Measurements from ENCODE around the gene UCN3.
"Not testable (repeated sequence)": the region's sequence is repeated elsewhere in the genome, so short reads cannot be mapped to it uniquely, and the experiment has no call there.

Gene UCN3

DNA sequence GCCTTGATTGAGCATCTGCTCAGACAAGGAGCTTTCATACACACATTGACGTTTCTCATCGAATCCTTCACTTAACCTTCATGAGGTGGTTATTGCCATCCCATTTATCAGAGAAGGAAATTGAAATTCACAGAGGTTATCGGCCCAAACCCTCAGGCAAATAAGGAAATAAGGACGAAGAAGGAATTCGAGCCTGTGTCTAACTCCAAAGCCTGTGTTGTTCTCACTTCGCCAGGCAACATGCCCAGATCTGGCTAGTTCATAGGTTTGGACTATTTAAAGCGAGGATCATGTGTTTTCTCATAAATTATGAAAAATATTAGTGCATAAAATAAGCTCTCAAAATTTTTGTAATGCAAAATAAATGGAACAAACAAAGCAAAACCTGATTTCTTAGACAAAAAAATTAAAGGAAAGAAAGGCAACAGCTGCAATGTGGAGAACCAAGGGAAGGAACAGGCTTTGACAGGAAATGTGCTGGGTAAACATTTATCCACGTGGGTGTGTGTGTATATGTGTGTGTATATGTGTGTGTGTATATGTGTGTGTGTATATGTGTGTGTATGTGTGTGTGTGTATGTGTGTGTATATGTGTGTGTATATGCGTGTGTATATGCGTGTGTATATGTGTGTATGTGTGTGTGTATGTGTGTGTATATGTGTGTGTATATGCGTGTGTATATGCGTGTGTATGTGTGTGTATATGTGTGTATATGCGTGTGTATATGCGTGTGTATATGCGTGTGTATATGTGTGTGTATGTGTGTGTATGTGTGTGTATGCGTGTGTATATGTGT lies 4.8 kb downstream of the UCN3 start:
- DNase-seq (ENCODE audit: low read depth) = no peak

DNA sequence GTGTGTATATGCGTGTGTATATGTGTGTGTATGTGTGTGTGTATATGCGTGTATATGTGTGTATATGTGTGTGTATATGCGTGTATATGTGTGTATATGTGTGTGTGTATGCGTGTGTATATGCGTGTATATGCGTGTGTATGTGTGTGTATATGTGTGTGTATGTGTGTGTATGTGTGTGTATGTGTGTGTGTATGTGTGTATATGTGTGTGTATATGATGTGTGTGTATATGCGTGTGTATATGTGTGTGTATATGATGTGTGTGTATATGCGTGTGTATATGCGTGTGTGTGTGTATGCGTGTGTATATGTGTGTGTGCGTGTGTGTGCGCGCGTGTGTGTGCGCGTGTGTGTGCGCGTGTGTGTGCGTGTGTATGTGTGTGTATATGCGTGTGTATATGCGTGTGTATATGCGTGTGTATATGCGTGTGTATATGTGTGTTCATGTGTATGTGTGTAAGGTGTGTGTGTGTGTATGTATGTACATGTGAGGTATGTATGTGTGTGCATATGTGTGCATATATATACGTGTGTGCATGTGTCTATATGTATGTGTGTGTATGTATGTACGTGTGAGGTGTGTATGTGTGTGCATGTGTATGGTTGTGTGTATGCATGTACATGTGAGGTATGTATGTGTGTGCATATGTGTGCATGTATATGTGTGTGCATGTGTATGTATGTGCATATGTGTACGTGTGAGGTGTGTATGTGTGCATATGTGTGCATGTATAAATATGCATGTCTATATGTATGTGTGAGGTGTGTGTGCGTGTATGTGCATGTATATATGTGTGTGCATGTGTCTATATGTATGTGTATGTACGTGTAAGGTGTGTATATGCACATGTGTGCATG lies 6.0 kb downstream of the UCN3 start:
- no peak for DNase-seq (ENCODE audit: low read depth)

DNA sequence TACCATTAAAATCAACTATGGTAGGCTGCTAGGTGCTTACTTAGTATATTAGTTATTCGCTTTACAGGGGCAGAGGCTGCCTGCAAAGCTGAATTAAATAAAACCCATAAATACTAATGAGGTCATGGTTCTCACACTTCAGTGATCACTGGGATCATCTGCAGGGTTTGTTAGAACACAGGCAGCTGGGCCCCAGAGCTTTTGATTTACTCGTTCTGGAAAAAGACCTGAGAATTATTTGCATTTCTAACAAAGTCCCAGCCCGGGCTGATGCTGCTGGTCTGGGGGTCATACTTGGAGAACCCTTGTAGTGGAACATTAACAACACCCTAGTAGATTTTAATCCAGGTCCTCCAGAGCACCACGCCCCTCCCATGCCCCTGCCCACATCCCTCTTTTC lies 8.5 kb downstream of the UCN3 start:
- no peak for DNase-seq (ENCODE audit: low read depth)

DNA sequence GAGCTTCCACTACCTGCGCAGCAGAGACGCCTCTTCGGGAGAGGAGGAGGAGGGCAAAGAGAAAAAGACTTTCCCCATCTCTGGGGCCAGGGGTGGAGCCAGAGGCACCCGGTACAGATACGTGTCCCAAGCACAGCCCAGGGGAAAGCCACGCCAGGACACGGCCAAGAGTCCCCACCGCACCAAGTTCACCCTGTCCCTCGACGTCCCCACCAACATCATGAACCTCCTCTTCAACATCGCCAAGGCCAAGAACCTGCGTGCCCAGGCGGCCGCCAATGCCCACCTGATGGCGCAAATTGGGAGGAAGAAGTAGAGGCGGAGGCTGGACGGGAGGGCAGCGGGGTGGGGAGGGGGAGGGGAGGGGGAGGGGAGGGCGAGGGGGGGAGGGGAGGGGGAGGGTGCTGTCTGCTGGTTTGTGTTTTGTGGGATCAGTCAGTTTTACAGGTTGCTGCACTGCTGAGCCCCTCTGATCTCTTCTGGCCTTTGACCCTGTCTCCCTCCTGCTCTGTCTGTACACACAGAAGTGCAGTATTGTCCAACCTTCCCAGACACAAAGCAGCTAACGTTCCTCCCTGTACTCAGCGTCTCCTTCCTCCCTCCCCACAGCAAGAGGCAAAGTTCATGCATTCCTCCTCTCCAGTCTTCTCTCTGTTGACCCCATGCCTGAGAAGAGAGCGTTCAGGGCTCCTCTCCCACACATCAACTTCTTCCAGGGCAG lies 9.3 kb downstream of the UCN3 start:
- no peak for DNase-seq (ENCODE audit: low read depth)

DNA sequence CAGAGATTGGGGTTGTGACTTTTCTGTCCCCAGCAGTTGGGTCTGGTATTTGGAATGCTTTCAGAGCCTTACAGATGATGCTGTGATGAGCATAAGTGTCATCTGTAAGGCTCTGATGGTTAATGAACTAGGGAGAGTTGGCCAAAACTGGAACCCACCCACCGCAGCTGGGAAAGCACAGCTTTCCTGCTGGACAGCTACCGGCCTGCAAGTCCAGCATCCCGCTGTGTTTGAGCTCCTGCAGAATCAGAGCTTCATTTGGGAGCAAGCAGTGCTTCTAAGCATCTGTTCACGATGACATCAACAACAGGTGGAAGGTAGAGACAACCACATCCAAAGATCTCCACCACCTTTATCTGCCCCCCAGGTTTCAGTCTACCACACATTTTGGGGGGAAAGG lies 11.7 kb downstream of the UCN3 start:
- no peak for DNase-seq (ENCODE audit: low read depth)

DNA sequence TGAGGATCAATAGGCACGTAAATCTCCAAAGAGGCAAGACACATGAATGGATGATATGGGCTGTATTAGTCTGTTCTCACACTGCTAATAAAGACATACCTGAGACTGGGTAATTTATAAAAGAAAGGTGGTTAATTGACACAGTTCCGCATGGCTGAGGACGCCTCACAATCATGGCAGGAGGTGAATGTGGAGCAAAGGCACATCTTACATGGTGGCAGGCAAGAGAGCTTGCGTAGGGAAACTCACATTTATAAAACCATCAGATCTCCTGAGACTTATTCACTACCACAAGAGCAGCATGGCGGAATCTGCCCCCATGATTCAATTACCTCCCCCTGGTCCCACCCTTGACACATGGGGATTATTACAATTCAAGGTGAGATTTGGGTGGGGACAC lies 14.4 kb downstream of the UCN3 start:
- not testable (repeated sequence) for DNase-seq (ENCODE audit: low read depth)

DNA sequence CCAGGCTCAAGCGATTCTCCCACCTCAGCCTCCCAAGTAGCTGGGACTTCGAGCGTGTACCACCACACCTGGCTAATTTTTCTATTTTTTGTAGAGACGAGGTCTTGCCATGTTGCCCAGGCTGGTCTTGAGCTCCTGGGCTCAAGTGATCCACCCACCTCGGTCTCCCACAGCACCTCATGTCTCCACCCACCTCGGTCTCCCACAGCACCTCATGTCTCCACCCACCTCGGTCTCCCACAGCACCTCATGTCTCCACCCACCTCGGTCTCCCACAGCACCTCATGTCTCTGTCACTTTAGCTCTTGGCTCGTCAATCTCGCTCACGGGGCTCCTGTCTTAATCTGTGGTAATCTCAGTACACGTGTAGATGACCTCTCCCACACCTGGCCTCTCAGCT lies 15.6 kb downstream of the UCN3 start:
- DNase-seq (ENCODE audit: low read depth) = not testable (repeated sequence)

DNA sequence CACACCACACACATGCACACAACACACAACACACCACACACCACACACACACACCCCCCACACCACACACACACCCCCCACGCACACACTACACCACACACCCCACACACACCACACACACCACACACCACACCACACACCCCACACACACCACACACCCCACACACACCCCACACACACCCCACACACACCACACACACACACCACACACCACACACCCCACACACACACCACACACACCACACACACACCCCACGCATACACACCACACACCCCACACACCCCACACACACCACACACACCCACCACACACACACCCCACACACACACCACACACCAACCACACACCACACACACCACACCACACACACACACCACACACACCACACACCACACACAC lies 16.4 kb downstream of the UCN3 start:
- no peak for DNase-seq (ENCODE audit: low read depth)

DNA sequence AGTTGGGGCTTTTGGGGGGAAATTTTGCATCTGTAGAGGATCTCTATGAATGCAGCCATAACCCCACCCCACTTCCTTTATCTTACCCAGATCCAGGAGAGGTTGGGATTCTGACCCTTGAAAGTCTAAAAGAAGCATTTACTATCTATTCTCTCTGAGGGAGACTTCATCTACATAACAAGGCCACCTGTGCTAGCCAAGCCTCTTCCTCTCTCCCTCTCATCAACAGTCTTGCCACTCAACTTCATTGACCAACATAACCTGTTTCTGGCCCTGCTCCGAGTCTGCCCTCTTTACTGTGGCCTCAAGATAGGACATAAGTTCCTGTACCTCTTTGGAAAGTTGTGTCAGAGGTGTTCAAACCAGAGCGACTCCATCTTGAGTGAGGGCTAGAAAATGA lies 20.5 kb downstream of the UCN3 start:
- no peak for DNase-seq (ENCODE audit: low read depth)

DNA sequence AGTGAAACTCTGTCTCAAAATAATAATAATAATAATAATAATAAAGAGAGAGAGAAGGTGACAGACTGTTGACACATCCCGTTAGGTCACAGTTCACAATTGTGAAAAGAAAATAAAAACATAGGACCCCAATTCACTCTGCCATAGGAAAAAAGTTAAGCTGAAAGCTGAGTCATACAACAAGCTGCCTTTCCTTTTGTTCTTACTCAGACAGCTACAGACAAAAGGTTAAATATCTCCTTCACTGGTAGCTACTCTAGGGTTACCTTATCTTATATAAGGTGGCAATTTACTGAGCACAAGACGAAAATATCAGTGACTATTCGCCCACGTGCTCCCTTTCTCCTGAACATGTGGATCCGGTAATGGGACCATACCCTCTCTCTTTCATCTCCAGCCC lies 22.4 kb downstream of the UCN3 start:
- no peak for DNase-seq (ENCODE audit: low read depth)

DNA sequence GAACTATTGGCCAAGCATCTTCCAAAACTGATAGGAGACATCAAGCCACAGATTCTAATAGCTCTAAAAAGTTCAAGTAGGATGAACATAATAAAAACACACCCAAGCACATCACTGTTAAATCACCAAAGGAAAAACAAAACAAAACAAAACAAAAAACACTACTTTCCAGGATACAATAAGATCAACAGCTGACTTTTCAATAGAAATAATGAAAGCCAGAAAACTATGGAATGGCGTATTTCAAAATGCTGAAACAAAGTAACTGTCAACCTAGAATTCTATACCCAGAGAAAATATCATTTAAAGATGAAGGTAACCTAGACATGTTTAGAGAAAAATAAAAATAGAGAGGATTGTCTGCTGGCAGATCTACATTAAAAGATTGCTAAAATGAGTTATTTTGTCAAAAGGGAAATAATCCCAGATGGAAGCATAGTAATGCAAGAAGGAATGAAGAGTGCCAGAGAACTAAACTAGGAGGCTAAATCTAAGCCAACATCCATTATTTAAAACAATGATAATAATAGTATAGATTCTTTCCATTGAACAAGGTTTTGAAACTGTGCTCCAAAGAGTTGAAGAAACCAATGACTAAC lies 25.9 kb downstream of the UCN3 start:
- no peak for DNase-seq (ENCODE audit: low read depth)

DNA sequence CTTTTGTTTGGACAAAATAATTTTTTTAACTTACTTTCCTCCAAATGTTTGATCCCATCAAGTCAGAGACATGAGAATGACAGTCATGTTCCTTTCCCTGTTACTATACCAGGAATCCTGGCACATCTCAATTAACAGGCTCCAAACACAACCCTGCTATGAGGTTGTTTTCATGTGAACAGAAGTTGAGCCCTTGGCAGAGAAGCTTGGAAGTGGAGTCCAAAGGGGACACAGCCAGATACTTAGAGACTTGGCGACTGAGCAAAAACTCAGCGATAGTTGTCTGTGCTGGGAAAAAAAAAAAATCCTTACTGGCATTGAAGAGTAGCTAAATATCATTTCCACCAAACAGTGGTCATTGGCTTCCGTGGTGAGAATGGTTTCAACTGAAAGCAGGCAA lies 27.0 kb downstream of the UCN3 start:
- DNase-seq (ENCODE audit: low read depth) = no peak

DNA sequence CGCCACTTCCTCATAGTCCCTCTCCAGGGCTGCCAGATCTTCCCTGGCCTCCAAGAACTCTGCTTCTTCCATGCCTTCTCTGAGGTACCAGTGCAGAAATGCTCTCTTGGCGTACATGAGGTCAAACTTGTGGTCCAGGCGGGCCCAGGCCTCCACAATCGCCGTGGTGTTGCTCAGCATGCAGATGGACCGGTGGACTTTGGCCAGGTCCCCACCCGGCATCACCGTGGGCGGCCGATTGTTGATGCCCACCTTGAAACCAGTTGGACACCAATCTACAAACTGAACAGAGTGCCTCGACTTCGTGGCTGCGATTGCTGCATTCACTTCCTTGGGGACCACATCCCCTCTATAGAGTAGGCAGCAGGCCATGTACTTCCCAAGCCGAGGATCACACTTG lies 28.8 kb downstream of the UCN3 start:
- no peak for DNase-seq (ENCODE audit: low read depth)

DNA sequence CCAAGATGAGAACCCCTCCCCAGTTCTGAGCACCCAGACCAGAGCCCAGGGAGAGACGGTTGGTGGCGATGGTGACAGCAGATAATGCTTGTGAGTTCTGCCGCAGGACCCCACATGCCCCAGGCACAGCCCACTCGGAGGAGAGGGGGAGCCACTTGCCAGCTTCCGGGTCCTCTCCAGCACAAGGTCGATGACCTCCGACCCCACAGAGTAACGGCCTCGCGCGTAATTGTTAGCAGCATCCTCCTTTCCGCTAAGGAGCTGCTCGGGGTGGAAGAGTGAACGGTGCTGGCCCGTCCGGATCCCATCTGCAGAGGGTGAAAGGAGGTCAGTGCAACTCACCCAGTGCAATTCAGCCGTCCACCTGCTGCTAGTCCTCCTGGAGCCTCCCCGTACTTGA lies 30.4 kb downstream of the UCN3 start:
- no peak for DNase-seq (ENCODE audit: low read depth)

DNA sequence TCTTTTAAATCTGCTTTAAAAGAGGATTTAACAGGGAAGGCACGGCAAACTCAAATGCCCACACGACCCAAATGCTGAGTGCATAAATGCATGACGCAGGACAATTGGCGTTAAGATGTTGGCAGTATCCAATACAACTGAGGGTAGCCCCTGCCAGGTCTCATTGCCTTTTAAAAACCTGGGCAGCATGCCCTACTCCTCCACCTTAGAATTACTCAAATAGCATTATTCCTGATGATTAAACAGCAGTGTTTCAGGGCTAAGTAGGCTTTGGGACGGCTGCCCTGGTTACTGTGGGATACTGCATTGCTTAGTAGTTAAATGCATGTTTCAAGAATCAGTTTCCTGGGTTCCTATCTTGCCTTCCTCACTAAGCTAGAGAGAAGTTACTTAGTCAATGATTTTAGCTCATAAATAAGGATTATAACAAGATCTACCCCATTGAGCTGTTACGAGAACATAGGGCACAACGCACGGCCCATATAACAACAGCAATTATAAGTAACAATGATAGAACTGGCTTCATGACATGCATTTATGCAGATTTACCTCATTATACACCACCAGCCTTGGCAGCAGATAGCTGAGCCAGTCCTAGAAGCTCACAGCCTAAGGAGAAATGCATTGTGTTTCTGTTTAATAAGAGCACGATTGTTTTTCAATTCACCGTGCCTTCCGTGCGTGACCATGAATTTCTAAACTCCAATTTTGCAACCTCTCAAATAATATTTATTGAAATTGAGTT lies 32.0 kb downstream of the UCN3 start:
- DNase-seq (ENCODE audit: low read depth) = no peak

DNA sequence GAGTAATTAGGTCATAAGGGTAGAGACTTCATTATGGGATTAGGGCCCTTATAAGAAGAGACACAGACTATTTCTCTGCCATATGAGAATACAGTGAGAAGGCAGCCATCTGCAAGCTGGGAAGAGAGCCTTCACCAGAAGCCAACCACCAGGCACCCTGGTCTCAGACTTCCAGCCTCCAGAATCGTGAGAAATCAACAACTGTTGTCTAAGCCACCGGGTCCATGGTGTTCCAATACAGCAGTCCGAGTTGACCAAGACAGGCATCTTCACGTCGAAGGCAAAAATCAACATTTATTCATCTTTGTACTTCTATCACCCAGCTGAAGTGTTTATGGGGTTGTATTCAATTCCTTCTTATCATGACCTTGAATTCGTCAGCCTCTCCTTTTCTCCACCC lies 34.6 kb downstream of the UCN3 start:
- no peak for DNase-seq (ENCODE audit: low read depth)

DNA sequence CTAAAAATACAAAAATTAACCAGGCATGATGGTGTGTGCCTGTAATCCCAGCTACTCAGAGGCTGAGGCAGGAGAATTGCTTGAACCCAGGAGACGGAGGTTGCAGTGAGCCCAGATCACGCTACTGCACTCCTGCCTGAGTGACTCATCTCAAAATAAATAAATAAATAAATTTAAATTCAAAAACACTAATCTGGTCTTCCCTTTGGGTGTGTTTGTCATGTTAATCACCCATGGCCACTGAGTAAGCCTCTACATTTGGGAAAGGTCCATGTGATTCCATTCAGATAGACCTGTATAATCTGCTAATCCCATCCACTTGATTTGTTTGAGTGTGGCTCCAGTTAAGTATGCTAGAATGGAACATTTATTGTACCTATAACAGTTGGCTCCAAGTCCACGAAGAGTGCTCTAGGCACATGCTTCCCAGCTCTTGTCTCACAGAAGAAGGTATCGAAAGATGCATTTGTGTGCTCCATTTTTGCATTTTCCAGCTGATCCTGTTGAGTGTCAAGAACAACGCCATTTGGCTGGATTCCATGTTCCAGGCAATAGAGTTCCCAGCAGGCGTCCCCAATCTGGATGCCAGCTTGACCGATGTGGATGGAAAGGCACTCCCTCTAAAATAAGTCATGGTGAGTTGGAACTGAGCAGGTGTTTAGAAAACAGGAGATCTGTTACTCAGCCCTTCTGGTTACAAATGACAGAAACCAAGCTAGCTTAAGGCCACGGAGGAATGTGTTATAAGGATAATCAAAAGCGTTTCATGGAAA lies 35.9 kb downstream of the UCN3 start:
- DNase-seq (ENCODE audit: low read depth) = no peak

DNA sequence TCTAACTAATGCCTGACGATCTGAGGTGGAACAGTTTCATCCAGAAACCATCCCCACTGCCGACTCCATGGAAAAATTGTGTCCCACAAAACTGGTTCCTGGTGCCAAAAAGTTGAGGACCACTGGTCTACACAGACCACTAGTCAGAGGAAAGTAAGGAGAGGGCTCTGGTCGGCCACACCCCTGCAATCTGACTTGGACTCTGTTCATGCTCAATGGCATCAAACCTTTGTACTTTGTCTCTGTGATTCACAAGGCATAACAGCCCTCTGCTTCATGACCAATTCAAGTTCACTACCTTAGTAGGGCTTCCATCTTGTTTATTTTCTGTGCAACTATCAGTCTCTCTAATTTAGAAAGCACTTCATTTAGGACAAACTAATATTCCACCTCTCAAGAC lies 38.0 kb downstream of the UCN3 start:
- DNase-seq (ENCODE audit: low read depth) = no peak

DNA sequence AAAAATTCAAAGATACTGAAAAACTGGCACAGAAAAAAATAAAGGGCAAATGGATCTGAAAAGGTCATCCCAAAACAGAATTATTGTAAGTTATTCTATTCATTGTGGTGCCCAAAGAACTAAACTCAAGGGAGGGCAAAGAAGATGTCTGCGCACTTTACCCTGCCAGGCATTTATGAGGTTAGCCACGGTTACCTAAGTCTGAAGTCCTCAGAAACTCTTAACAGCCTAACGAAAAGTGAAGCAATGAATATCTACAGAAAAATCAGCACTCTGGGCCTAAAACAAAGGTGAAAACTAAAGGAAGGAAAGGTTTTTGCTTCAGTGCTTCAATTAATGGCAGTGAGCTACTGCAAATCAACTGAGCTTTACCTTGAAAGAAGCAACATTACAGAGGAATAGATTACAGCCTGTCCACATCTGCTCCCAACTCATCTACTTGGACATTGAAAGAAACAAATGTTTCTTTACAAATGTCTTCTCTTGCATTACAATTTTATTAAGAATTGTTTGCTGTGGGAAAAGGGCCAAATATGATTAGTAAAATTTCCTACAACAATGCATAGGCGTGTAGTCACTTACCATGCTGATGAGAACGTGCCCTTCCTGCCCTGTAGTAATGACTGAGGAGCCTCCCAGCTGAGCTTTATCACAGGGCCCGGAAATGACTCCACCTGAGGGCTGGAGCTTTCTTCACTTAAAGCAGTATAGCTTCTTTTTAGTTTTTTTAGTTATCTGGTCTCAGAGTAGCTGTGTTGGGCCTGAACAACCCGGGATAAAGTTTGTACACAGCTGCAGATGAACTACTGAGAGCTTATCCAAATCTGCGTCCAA lies 39.7 kb downstream of the UCN3 start, which contains the start of gene TUBAL3:
TUBAL3 (minus strand) TSS at position 621 of the 834 bp plus-strand sequence; CDS start at position 585, 36 bp downstream.
- DNase-seq (ENCODE audit: low read depth) = no peak

DNA sequence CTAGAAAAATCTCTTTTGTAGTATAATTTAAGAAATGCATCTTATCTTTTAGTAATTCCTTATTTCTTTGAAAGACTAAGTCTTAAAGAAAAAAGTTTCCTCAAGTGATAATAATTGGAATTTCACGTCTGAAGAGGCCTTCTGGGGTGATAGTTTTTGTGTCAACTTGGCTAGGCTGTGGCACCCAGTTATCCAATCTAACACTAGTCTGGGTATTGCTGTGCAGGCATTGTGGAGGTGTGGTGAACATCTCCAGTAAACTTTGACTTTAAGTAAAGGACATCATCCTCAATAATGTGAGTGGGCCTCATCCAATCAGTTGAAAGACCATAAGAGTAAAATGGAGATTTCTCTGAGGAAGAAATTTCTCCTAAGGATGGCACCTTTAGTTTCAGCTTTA lies 42.2 kb downstream of the UCN3 start:
- no peak for DNase-seq (ENCODE audit: low read depth)

All from activated T-helper 1 cell treated with Interleukin-2 at 50 U/mL for 16 hours (primary cell).